Mucosa of gallbladder (tissue), 1 donor: ENCODE results near the gene C5. TPM values are rescaled to one million over a fixed set of nuclear protein-coding genes. Genes with fewer than 3 reads are reported as not detected.
"Not testable (repeated sequence)": the region's sequence is repeated elsewhere in the genome, so short reads cannot be mapped to it uniquely, and the experiment has no call there.

Experiments used
- DNase-seq: peaks from one replicate; pipeline ENCODE4 v3.0.0-alpha.2; 2020; ENCODE audit warnings: low spot score
- total RNA-seq: library from RNA; stranded (reverse); gene quantifications from one replicate; pipeline ENCODE4 v1.2.1, GENCODE V29; 2021
- donor health status: DM: no; HTN: no; CAD: no.

Gene C5
- total RNA-seq, 1 donor from 2014 or later = 6.2 TPM

DNA sequence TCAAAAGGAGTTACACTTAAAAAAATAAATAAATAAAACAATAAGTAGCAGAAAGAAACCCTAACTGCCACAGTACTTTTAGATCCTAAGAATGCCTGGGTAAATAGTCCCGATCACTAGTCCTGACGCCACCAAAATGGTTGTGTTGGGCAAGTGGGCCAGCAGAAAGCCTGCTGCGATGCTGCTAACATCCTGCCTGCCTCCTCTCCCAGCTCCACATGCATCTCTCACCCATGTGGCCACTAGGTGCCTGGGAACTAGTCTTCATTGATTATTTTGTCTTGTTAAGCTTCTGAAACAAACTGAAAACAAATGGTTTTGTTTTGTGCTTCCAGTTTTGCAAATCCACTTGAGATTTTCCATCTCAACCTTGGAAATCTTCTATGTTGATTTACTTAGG lies 69.1 kb downstream of the C5 start:
- no peak for DNase-seq

DNA sequence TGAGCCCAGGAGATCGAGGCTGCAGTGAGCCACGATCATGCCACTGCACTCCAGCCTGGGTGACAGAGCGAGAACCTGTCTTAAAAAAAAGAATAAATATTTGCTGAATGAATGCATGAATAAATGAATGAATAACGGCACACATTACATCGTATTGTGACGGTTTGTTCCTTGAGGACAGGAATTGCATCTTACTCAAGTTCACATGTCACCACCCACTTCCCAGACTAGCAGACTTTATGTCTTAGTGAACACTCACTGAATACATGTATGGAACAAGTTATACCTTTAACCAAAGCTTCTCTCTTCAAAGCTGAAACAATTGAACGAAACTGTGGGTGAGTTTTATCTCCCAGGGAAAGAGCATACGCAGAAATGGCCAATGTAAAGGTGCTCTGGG lies 70.3 kb downstream of the C5 start:
- DNase-seq = no peak

DNA sequence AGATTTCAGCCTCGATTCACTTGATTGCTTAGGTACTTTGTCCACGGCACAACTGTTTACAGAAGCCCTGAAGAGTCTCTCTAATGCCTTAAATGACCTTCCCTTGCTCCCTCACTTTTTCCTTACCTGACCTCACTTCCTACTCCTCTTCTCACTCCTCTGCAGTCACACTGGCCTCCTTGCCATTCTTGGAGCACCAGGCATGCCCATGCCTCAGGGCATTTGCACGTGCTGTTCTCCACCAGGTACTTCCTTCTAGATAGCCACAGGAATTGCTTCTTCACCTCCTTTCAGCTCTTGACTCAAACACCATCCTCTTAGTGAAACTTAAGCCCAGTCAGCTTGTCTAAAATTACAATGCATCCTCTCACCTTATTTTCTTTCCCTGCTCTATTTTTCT lies 71.1 kb downstream of the C5 start:
- no peak for DNase-seq

DNA sequence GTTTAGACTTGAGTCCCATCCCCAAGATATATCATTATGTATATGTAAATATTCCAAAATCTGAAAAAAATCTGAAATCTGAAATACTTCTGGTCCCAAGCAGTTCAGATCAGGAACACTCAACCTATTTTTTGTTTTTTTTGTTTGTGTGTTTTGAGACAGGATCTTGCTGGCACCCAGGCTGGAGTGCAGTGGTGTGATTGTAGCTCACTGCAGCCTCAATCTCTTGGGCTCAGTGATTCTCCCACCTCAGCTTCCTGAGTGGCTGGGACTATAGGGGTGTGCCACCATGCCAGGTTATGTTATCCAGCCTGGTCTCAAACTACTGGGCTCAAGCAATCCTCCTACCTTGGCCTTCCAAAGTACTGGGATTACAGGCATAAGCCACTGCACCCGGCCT lies 72.8 kb downstream of the C5 start:
- no peak for DNase-seq

DNA sequence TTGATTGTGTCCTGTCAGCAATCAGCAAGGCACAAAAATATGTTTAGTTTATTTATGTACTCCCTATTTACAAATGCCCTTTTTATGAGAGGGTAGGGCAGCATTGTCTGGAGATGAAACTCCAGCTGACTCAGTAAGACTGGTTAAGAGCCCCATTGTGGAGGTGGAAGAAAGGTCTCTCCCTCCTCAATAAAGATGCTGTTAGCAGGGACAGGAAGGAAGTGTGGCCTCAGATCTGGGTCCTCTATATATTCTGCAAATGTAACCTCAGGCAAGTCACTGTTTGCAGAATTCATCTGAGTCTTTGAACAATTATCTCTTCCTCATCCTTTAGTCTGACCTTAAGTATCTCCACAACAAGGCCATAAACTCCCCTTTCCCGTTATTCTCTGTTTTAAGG lies 75.2 kb downstream of the C5 start:
- no peak for DNase-seq

DNA sequence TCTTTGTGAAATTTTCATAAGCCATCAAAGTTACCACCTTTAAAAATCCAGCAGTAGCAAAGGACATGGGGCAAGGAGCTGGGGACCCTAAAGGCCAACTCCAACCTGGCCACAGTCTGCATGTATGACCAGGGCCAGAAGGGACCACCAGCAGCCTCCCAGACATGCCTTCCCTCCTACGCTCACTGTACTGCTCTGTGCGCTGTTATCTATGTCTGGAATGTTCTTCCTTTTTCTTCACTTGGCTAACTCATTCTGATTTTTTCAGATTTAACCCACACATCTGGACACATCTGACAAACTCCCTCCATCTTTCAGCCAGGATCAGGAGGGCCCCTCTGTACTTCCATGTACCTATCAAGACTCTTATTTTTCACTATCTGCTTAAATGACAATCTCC lies 75.9 kb downstream of the C5 start:
- no peak for DNase-seq

DNA sequence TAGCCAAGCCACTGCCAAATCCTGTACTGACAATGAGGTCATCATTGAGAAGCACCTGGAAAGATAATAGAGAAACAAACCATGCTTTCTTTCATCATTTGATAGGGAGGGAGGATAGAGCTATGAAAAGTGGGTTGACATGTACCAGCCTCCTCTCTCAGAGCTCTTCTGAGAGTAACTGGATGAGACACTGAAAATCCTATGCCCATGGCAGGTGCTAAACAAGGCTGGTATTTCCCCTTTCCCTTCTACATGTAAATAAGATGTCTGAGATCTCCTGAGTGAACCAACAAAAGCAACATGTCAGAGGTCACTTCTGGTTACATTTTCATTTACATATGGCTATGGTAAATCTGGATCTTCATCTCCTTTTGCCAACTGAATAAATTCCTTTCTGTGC lies 78.1 kb downstream of the C5 start:
- DNase-seq = no peak

DNA sequence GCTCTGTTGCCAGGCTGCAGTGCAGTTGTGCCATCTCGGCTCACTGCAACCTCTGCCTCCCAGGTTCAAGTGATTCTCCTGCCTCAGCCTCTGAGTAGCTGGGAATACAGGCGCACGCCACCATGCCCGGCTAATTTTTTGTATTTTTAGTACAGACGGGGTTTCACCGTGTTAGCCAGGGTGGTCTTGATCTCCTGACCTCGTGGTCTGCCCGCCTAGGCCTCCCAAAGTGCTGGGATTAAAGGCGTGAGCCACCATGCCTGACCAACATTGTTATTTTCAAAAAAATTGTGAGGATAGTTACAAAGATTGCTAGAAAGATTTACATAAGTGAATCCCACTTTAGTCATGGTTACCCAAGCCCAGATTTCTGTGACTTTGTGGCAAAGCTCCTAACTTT lies 78.6 kb downstream of the C5 start:
- not testable (repeated sequence) for DNase-seq

DNA sequence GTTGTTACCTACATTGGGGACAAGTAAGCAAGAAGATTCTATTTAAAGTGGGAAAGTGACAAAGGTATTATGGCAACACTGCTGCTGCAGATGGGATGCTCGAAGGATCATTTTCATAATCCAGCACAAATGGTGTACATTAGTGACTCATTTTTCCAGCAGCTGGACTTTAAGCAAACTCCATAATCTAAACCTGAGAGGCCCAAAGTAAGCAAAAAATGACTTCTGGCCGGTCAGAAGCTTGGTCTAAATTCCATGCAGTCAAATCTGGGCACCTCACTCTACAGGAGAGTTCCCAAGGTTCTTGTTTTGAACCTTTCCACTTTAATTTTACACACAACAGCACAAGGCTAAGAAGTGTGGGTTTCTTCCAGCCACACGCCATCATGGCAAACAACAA lies 79.8 kb downstream of the C5 start:
- DNase-seq = no peak

DNA sequence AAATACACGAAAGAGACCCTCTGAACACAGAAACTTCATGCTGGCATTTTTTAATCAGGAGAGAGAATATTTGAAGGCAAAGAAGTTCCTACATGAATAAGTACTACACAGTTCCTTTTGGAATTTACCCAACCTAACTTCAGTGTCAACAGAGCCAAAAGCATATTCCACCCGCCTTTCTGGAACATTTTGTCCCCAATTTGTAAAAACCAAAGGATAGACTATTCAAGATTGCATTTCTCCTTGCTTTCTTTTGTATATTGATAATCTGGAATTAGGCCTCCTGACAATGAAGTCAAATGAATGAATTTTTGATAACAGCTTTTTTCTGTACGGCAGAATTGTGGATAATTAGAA lies 84.1 kb downstream of the C5 start:
- no peak for DNase-seq

DNA sequence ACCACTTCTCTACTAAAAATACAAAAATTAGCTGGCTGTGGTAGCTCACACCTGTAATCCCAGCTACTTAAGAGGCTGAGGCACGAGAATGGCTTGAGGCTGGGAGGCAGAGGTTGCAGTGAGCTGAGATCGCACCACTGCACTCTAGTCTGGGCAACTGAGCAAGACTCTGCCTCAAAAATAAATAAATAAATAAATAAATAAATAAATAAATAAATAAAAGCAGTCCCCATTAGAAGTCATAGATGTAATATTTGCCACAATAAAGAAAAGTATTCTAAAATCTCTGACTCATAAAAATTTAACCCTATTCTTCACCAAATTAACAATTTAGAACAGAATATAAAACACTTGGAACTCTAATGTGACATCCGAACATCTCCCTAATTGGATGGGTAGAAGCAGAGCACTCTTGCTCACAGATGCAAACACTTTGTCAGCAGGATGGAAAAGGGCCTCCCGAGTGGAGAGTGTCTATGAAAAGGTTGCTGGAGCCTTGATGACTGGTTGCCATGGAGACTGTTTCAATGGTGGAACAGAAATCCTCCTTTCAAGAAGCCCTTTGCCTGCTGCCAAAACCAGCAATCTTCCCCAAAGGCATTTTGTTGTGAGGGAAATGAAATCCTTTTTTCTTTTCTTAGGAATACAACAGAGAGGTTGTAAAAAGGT lies 84.6 kb downstream of the C5 start:
- DNase-seq = no peak

DNA sequence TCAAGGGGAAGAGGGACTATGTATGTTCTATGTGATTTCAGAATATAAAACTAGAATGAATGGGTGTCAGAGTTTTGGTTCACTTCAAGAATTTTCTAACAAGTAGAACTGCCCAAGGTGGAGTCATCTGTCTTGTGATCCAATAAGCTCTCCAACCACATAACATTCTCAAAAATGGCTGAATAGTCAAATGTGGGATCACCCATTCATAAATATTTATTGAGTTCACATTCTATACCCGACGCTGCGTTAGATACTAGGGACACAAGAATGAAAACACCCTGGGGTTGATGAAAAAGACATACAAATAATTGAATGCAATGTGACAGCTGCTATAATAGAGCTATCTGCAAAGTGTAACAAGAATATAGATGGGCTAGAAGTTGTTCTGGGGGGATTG lies 88.1 kb downstream of the C5 start:
- DNase-seq = no peak

DNA sequence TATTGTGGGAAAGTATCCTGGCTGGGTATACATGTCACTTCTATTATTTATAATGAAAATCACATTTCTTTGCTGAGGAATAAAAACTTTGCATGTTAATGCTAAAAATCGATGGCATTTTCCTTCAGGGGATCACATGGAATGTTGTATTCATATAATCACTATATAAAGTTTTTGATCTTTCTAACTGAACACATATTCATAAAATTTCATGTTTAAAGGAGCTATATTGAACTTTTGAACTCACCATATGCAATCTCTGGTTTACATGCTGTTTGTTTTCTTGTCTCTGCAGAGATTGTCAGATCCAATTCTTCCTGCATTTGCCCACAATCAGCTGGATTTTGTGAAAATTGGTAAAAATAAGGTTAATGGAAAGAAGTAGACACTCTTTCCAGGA lies 90.1 kb downstream of the C5 start:
- DNase-seq = no peak

DNA sequence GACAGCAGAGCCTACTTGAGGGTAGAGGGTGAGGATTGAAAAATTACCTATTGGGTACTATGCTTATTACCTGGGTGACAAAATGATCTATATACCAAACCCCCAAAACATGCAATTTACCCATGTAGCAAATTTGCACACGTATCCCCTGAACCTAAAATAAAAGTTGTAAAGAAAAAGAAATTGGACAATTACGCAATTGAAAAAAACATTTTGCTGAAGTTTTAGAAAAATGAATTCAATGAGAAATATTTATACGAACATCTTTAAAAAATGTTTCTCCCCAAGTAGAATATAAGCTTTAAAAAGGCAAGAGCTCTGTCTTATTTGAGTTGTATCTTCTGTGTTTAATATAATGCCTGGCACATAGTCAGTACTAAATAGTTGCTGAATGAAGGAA lies 93.2 kb downstream of the C5 start:
- DNase-seq = no peak

DNA sequence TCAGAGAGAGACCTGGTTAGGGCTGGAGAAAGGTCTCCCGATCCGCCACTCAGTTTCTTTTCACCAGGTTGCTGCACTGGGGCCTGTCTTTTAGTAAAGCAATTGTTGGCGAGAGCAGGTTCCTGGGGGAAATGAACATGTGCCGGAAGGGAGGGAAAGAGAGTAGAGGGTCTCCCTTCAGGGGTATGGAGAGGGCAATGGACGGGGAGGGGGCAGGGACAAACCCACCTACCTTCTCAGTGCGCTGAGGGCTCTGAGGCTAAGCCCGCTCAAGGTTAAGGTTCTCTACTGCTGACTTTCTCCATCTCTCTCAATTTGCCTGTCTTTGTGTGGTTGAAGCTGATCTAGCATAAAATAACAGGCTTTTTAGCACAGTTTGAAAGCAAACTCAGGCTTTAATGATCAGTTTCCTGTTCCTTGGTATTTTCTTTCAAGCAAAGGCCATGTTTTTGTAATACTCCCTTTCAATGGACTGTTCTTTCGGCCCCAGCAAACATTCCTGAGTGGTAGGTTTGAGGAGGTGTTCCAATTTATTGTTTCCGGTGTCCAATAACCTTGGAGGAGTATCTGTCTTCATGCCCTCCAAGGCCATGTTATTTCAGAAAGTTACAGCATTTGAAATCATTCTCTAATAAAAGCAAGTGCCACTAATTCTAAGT lies 98.0 kb downstream of the C5 start:
- DNase-seq = no peak

DNA sequence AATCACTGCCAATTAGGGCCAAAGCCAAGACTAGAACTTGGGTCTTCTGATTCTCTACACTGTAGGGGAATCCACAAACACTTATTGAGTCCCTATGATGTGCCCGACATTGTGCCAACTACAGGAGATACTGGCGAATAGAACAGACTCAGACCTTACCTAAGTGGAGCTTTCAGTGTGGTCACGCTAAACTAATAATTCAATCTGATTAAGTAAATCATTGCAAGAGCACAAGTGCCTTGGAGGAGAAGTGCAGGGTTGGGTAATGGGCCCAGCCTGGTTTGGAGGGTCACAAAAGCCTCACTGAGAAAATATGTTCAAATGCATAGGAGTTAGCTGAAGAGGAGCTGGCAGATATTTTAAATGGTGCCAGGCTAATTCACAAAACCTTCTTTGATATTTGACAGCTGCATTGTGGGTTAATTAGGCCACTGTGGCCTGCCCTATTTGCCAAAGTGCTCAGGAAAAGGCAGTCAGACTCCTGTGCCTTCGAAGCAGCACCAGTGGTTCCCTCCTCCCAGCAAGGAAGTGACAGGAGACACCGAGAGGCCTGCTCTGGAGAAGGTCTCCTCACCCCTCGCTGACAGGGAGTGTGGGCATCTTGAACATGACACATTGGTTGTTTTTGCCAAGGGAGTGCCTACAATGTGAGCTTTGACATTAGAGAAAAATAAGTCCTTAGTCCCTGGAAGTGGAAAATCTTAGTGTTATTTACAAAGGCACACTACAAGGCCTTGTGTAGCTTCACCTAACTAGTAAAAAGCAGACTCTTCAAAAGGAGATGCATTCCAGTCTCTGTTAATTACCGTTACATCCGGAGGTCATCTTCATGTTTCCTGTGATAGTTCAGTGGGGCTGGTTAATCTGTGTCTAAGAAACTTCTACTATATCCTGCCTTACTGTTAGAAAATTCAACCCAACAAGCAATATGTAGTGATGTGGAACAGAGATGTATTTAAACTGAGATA lies 99.4 kb downstream of the C5 start:
- DNase-seq = no peak

DNA sequence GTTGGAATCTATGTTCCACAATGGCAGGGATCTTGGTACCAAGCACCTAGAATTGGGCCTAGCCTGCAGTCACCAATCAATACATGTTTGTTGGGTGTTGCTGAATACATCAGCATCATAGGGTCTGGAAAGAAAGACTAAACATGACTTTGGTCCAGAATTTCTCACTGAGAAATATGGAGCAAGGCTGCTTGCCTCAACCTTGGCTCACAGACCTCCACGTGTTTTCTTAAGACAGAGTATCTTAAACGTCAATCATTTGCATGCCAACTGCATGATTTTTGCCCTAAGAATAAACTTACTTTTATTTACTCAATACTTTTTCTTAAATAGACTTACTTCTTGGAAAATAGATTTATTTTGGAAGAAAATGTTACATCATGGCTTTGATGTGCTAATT lies 100.8 kb downstream of the C5 start:
- DNase-seq = no peak

DNA sequence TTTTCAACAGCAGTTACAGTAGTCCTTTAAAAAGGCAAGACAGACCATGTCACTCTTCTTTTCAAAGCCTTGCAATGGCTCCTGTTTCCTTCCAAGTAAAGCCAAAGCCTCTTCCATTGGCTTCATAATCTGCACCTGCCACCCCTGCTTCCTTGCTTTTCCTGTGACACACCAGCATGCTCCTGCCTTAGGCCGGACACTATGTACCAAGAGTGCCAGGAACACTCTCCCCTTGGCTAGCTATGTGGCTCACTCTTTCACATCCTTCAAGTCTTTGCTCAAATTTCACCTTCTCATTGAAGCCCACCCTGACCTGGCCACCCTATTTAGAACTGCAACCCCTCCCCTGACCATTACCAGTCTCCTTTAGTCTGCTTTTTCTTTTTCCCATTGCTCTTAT lies 101.3 kb downstream of the C5 start:
- DNase-seq = no peak

DNA sequence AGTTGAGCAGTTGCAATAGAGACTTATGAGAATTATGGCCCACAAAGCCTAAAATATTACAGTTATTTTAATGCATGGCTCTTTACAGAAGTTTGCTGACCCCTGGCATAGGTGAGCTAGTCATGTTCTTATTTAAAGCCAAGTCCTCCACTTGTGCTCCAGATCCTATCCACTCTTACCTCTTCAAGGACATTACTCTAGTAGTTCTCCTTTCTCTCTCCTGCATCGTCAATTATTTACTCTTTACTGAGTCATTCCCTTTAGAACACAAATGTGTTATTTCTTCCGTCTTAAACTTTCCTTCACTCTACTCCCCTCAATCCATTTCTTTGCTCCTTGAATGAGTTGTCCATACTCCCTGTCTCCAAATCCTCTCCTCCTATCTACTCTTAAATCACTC lies 102.9 kb downstream of the C5 start:
- DNase-seq = no peak

DNA sequence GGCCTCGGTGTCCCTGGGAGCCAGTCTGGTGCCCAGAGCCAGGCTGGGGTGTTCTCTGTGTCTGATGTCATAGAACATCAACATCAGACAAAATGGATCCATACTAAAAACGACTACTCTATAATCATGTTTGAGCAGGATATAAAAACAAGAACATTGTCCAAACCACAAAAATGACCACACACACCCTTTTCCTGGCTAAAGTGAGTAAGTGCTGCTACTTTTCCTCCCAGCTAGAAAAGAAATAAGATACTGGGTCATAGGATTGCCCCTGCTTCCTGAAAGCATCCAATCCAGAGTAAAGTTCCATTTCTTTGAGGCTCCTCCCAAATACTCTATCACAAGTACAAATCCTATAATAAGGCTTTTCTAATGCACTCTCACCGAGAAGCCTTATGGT lies 103.8 kb downstream of the C5 start:
- DNase-seq = no peak

DNA sequence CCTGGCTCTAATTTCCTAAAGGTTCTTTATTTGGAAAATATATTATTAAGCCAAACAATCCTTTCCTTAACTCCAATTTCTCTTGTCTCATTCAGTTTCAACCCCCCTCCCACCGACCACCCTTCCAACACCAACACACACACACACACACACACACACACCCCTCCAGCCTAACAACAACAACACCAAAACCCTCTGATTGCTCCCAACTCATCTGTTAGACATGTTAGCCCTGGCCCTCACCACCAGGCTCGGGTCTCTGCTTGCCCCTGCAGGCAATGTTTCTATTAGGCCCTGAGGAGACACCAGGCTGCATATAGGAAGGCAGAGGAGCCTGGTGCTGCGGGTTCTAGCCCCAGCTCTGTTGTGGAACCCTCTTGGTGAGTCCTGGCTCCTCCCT lies 105.1 kb downstream of the C5 start:
- DNase-seq = no peak

DNA sequence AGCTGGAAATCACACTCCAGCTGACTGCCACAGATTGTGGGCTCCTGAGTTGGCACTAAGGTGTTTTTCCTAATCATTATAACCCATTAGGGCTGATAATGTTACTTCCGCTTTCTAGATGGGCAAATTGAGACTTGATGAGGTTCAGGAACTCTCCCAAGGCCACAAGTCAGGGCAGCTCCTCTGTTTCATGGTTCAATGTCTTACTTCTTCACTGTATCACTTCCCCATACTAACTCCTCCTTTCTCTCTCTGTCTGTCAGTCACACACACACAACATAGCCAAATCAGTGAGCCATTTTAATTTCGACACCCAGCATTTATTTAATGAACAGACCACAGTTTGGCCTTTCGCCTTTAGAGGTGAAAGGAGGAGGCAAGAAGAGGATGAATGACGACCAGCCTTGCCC lies 105.6 kb downstream of the C5 start:
- no peak for DNase-seq
